Measurements from ENCODE around the gene DES.

GRCh38 chr2:219416938-219417337 is 1.2 kb upstream of the DES start:
- TF ChIP-seq CTCF (conservative IDR thresholded peaks at IDR 0.05; ENCODE audit: low read depth, low read length): no peak
- no peak for TF ChIP-seq EZH2phosphoT487 (IDR thresholded peaks at IDR 0.05; ENCODE audit: borderline replicate concordance, low read length)
- no peak for TF ChIP-seq EZH2 (IDR thresholded peaks at IDR 0.05; ENCODE audit: low read length, unreplicated experiment)
